ENCODE measurements around the gene IDNK.

The IDNK gene

DNA sequence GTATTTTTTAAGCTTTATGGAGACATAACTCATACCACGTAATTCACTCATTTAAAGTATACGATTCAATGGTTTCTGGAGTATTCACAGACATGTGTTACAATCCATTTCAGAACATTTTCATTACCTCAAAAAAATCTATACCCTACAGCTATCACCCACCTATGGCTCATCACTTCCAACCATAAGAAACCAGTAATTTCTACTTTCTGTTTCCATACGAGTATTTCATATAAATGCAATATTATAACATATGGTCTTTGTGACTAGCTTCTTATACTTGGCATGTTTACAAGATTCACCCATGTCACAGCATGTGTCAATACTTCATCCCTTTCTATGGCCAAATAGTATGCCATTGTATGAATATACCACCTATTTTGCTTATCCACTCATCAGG lies 66.0 kb downstream of the IDNK start:
- H3K27me3 ChIP-seq = no peaks in the 10 kb centered on the region
- H3K36me3 ChIP-seq = peaks cover 0 to 6% (median 0%) of the 10 kb centered on the region in 3 donors
- intact Hi-C loops (cut with DNase I; ENCODE audit: low total_unique reads) = no loop called here
- H3K9me3 ChIP-seq = no peaks in the 10 kb centered on the region
- TF ChIP-seq, protein P1, sequence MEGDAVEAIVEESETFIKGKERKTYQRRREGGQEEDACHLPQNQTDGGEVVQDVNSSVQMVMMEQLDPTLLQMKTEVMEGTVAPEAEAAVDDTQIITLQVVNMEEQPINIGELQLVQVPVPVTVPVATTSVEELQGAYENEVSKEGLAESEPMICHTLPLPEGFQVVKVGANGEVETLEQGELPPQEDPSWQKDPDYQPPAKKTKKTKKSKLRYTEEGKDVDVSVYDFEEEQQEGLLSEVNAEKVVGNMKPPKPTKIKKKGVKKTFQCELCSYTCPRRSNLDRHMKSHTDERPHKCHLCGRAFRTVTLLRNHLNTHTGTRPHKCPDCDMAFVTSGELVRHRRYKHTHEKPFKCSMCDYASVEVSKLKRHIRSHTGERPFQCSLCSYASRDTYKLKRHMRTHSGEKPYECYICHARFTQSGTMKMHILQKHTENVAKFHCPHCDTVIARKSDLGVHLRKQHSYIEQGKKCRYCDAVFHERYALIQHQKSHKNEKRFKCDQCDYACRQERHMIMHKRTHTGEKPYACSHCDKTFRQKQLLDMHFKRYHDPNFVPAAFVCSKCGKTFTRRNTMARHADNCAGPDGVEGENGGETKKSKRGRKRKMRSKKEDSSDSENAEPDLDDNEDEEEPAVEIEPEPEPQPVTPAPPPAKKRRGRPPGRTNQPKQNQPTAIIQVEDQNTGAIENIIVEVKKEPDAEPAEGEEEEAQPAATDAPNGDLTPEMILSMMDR (IDR thresholded peaks at IDR 0.05) = no peak
- H3K4me3 ChIP-seq = no peak overlapping the region
- no peak overlapping the region for H3K27ac ChIP-seq
- DNase-seq = no peak
- H3K4me1 ChIP-seq = peaks cover 0 to 61% (median 9%) of the 10 kb centered on the region in 4 donors

DNA sequence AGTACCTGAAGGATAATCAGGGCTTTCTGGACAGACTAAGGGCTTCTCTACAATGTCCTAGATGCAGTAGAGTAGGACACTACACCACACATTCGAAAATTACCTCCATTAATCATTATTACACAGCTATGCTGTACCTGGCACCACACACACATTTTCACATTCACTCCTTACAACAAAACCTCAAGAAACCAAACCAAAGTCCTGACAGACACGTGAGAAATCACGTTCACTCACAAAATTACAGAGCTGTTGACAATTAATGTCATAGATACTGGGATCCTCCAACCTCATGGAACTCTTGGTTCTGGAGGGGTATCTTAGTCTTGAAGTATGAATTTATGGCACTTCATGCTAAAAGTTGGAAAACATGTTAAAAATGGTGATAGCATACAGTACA lies 68.5 kb downstream of the IDNK start:
- intact Hi-C loops (cut with DNase I; ENCODE audit: low total_unique reads) = no loop called here
- peaks cover 0 to 79% (median 9%) of the 10 kb centered on the region in 4 donors for H3K4me1 ChIP-seq
- H3K4me3 ChIP-seq = no peak overlapping the region
- H3K27ac ChIP-seq = no peak overlapping the region
- H3K36me3 ChIP-seq = no peaks in the 10 kb centered on the region
- DNase-seq = no peak
- H3K9me3 ChIP-seq = no peaks in the 10 kb centered on the region
- TF ChIP-seq, protein P1 (IDR thresholded peaks at IDR 0.05) = no peak
- no peaks in the 10 kb centered on the region for H3K27me3 ChIP-seq
